Activated CD4-positive, alpha-beta memory T cell treated with anti-CD3 and anti-CD28 coated beads, Interleukin-2, amount 10 ng/mL, durations not matched to agents 7 days and 5 days (primary cell): Measurements from ENCODE around the gene THOC2. TPM values are rescaled to one million over a fixed set of nuclear protein-coding genes. Genes with fewer than 3 reads are reported as not detected.
"Not testable (repeated sequence)": the region's sequence is repeated elsewhere in the genome, so short reads cannot be mapped to it uniquely, and the experiment has no call there.

Experiments
- CTCF ChIA-PET: fragments of 350-600 bp; sonication (Branson Sonifier 250); formaldehyde crosslinking; loops from one replicate; lab custom pipeline; 2021; ENCODE audit warnings: antibody characterized with exemption, inconsistent platforms; lab: Charles Lee
- POLR2A ChIA-PET: fragments of 350-600 bp; sonication (Branson Sonifier 250); formaldehyde crosslinking; loops from one replicate; lab custom pipeline; 2021; ENCODE audit warnings: antibody characterized with exemption; lab: Charles Lee
- DNase-seq: peaks from one replicate; pipeline ENCODE4 v3.0.0-alpha.2; 2020
- H3K27ac Mint-ChIP-seq: one replicate; pipeline ENCODE4 v1.8.0; 2021; ENCODE audit warnings: mild to moderate bottlenecking, mixed read lengths
- H3K27me3 Mint-ChIP-seq: one replicate; pipeline ENCODE4 v1.8.0; 2021; ENCODE audit warnings: mixed read lengths
- H3K36me3 Mint-ChIP-seq: one replicate; pipeline ENCODE4 v1.8.0; 2021; ENCODE audit warnings: low read depth, mixed read lengths
- H3K4me1 Mint-ChIP-seq: one replicate; pipeline ENCODE4 v1.8.0; 2021; ENCODE audit warnings: mixed read lengths
- H3K4me3 Mint-ChIP-seq: one replicate; pipeline ENCODE4 v1.8.0; 2021; ENCODE audit warnings: mild to moderate bottlenecking, mixed read lengths
- H3K9me3 Mint-ChIP-seq: one replicate; pipeline ENCODE4 v1.8.0; 2021; ENCODE audit warnings: mixed read lengths
- total RNA-seq, 2 experiments: library from RNA; stranded (reverse); gene quantifications; one replicate each; pipeline ENCODE4 v1.2.3, GENCODE V29; 2021

Gene THOC2
- total RNA-seq, 2 experiments from 2014 or later, result 78.7 to 87.3 TPM

DNA sequence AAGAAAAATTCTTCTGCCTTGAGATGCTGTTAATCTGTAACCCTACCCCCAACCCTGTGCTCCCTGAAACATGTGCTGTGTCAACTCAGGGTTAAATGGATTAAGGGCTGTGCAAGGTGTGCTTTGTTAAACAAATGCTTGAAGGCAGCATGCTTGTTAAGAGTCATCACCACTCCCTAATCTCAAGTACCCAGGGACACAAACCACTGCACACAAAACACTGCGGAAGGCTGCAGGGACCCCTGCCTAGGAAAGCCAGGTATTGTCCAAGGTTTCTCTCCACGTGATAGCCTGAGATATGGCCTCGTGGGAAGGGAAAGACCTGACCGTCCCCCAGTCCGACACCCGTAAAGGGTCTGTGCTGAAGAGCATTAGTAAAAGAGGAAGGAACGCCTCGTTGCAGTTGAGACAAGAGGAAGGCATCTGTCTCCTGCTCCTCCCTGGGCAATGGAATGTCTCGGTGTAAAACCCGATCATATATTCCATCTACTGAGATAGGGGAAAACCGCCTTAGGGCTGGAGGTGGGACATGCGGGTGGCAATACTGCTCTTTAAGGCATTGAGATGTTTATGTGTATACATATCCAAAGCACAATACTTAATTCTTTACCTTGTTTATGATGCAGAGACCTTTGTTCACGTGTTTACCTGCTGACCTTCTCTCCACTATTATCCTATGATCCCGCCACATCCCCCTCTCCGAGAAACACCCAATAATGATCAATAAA, 53.0 kb downstream of the THOC2 start:
- CTCF ChIA-PET, DNase-seq, H3K27ac Mint-ChIP-seq, H3K4me1 Mint-ChIP-seq, POLR2A ChIA-PET, H3K27me3 Mint-ChIP-seq, H3K9me3 Mint-ChIP-seq, H3K4me3 Mint-ChIP-seq: not testable (repeated sequence)
- H3K36me3 Mint-ChIP-seq, result peaks cover 57% of the 10 kb centered on the region

- CTCF ChIA-PET, result no interaction called here
- DNase-seq, result no peak
- H3K4me3 Mint-ChIP-seq, result no peak overlapping the region
- peaks cover 2% of the 10 kb centered on the region for H3K4me1 Mint-ChIP-seq
- H3K36me3 Mint-ChIP-seq, result peaks cover 44% of the 10 kb centered on the region
- no peaks in the 10 kb centered on the region for H3K27me3 Mint-ChIP-seq
- POLR2A ChIA-PET, result interaction anchor here (1.5 kb wide), 1 partner anchor 9 kb away, joined by 4 read pairs; no protein-coding TSS in a partner anchor
- no peaks in the 10 kb centered on the region for H3K9me3 Mint-ChIP-seq
- no peak overlapping the region for H3K27ac Mint-ChIP-seq
Measured at GRCh38 chrX:123675154-123675553, 57.7 kb downstream of the THOC2 start.

DNA sequence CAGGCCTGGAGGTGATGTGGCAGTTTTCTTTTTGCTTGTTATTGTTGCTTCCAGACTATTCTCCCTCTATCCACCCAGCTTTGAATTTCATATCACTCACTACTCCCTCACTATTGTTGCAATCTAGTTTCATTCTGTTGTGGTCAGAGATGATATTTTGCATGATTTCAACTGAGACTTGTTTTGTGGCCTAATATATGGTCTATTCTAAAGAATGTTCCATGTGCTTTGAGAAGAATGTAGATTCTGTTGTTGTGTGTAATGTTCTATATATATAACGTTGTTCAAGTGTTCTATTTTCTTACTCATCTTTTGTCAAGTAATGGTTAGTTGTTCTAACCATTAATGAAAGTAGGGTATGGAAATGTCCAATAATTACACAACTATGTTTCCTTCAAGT, 59.0 kb downstream of the THOC2 start:
- Mint-ChIP-seq H3K36me3 (peaks cover 44% of the 10 kb centered on the region), H3K4me1 (peaks cover 2% of the 10 kb centered on the region), H3K27me3 (no peaks in the 10 kb centered on the region), H3K27ac (no peak overlapping the region), H3K4me3 (no peak overlapping the region), H3K9me3 (no peaks in the 10 kb centered on the region)
- POLR2A ChIA-PET, result no interaction called here
- no peak for DNase-seq
- CTCF ChIA-PET, result no interaction called here

- DNase-seq, result no peak
- no peaks in the 10 kb centered on the region for H3K4me1 Mint-ChIP-seq
- H3K4me3 Mint-ChIP-seq, result no peak overlapping the region
- H3K27ac Mint-ChIP-seq, result no peak overlapping the region
- no peaks in the 10 kb centered on the region for H3K27me3 Mint-ChIP-seq
- peaks cover 63% of the 10 kb centered on the region for H3K36me3 Mint-ChIP-seq
- H3K9me3 Mint-ChIP-seq, result no peaks in the 10 kb centered on the region
- CTCF ChIA-PET, result no interaction called here
- POLR2A ChIA-PET, result no interaction called here
Measured at GRCh38 chrX:123665197-123665596, 67.7 kb downstream of the THOC2 start.

DNA sequence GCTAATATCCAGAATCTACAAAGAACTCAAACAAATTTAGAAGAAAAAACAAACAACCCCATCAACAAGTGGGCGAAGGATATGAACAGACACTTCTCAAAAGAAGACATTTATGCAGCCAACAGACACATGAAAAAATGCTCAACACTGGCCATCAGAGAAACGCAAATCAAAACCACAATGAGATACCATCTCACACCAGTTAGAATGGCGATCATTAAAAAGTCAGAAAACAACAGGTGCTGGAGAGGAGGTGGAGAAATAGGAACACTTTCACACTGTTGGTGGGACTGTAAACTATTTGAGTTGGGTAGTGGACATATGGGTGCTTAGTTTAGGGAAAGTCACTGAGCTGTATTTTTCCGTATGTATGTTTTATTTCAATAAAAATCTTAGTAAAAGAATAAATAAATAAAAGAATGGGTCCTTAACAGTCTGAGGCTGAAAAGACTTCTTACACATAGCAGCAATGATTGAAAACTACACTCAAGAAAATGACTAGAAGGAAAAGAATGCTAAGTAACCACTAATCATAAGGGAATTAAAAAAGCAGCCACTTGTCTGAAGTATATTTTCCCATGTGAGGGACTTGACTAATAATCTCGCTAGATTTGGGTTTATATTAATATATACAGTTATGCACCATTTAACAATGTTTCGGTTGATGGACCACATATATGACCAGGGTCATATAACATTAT, 68.2 kb downstream of the THOC2 start:
- H3K9me3 Mint-ChIP-seq, CTCF ChIA-PET, H3K4me3 Mint-ChIP-seq, POLR2A ChIA-PET, DNase-seq, H3K4me1 Mint-ChIP-seq, H3K27ac Mint-ChIP-seq, H3K27me3 Mint-ChIP-seq: not testable (repeated sequence)
- peaks cover 61% of the 10 kb centered on the region for H3K36me3 Mint-ChIP-seq

DNA sequence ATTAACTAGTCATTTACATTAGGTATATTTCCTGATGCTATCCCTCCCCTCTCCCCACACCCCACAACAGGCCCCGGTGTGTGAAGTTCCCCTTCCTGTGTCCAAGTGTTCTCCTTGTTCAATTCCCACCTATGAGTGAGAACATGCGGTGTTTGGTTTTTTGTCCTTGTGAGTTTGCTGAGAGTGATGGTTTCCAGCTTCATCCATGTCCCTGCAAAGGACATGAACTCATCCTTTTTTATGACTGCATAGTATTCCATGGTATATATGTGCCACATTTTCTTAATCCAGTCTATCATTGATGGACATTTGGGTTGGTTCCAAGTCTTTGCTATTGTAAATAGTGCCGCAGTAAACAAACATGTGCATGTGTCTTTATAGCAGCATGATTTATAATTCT, 69.1 kb downstream of the THOC2 start:
- peaks cover 58% of the 10 kb centered on the region for H3K36me3 Mint-ChIP-seq
- H3K27ac Mint-ChIP-seq, H3K4me3 Mint-ChIP-seq, CTCF ChIA-PET, H3K4me1 Mint-ChIP-seq, POLR2A ChIA-PET, H3K27me3 Mint-ChIP-seq, H3K9me3 Mint-ChIP-seq, DNase-seq: not testable (repeated sequence)

GRCh38 chrX:123656507-123656906, 76.3 kb downstream of the THOC2 start:
- CTCF ChIA-PET, H3K27ac Mint-ChIP-seq, H3K9me3 Mint-ChIP-seq, POLR2A ChIA-PET, H3K4me3 Mint-ChIP-seq, DNase-seq, H3K27me3 Mint-ChIP-seq, H3K4me1 Mint-ChIP-seq: not testable (repeated sequence)
- peaks cover 37% of the 10 kb centered on the region for H3K36me3 Mint-ChIP-seq

GRCh38 chrX:123648811-123649181, 84.1 kb downstream of the THOC2 start:
- H3K4me3 Mint-ChIP-seq, H3K27me3 Mint-ChIP-seq, DNase-seq, H3K9me3 Mint-ChIP-seq, H3K27ac Mint-ChIP-seq, CTCF ChIA-PET, POLR2A ChIA-PET: not testable (repeated sequence)
- peaks cover 37% of the 10 kb centered on the region for H3K36me3 Mint-ChIP-seq
- H3K4me1 Mint-ChIP-seq, result peaks cover 12% of the 10 kb centered on the region

DNA sequence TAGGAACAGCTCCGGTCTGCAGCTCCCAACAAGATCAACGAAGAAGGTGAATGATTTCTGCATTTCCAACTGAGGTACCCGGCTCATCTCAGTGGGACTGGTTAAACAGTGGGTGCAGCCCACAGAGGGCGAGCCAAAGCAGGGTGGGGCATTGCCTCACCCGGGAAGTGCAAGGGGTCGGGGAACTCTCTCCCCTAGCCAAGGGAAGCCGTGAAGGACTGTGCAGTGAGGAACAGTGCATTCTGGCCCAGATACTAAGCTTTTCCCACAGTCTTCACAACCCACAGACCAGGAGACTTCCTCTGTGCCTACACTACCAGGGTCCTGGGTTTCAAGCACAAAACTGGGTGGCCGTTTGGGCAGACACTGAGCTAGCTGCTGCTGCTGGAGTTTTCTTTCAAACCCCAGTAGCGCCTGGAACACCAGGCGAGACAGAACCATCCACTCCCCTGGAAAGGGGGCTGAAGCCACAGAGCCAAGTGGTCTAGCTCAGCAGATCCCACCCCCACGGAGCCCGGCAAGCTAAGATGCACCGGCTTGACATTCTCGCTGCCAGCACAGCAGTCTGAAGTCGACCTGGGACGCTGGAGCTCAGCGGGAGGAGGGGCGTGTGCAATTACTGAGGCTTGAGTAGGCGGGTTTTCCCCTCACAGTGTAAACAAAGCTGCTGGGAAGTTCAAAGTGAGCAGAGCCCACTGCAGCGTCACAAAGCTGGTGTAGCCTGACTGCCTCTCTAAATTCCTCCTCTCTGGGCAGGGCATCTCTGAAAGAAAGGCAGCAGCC, 84.6 kb downstream of the THOC2 start:
- CTCF ChIA-PET, result no interaction called here
- Mint-ChIP-seq H3K9me3 (no peaks in the 10 kb centered on the region), H3K27ac (no peak overlapping the region), H3K27me3 (no peaks in the 10 kb centered on the region), H3K4me3 (no peak overlapping the region), H3K4me1 (peaks cover 12% of the 10 kb centered on the region), H3K36me3 (peaks cover 35% of the 10 kb centered on the region)
- DNase-seq, result no peak
- POLR2A ChIA-PET, result no interaction called here

GRCh38 chrX:123647244-123647643, 85.6 kb downstream of the THOC2 start:
- no peak for DNase-seq
- no peak overlapping the region for H3K27ac Mint-ChIP-seq
- no peak overlapping the region for H3K4me3 Mint-ChIP-seq
- peaks cover 31% of the 10 kb centered on the region for H3K36me3 Mint-ChIP-seq
- ChIA-PET POLR2A (no interaction called here), CTCF (no interaction called here)
- no peaks in the 10 kb centered on the region for H3K9me3 Mint-ChIP-seq
- no peaks in the 10 kb centered on the region for H3K27me3 Mint-ChIP-seq
- H3K4me1 Mint-ChIP-seq, result peaks cover 6% of the 10 kb centered on the region

DNA sequence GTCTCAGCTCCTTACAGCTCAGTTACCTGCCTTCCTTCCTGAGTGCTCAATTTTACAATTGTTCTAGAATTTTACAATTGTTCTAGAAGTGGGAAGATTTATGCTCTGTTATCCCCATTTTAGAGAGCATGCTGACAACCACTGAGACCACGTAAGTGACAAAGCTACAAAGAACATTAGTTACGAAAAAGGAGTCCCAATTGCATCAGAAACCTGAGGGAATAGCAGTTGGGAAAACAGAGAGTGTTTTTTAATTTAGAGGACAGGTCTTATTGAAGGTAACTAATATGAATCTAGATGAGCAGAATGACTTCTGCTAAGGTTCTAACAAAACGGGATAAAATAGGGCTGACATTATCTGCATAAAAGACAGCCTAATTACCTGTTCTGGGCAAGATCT, 103.3 kb downstream of the THOC2 start:
- Mint-ChIP-seq H3K36me3 (peaks cover 48% of the 10 kb centered on the region), H3K4me3 (no peak overlapping the region), H3K4me1 (peaks cover 13% of the 10 kb centered on the region), H3K27ac (no peak overlapping the region), H3K27me3 (no peaks in the 10 kb centered on the region), H3K9me3 (no peaks in the 10 kb centered on the region)
- CTCF ChIA-PET, result no interaction called here
- DNase-seq, result no peak
- POLR2A ChIA-PET, result no interaction called here

- H3K4me3 Mint-ChIP-seq, result no peak overlapping the region
- ChIA-PET POLR2A (no interaction called here), CTCF (no interaction called here)
- DNase-seq, result no peak
- peaks cover 13% of the 10 kb centered on the region for H3K4me1 Mint-ChIP-seq
- no peak overlapping the region for H3K27ac Mint-ChIP-seq
- H3K27me3 Mint-ChIP-seq, result no peaks in the 10 kb centered on the region
- H3K9me3 Mint-ChIP-seq, result no peaks in the 10 kb centered on the region
- H3K36me3 Mint-ChIP-seq, result peaks cover 52% of the 10 kb centered on the region
Measured at GRCh38 chrX:123626962-123627361, 105.9 kb downstream of the THOC2 start.

DNA sequence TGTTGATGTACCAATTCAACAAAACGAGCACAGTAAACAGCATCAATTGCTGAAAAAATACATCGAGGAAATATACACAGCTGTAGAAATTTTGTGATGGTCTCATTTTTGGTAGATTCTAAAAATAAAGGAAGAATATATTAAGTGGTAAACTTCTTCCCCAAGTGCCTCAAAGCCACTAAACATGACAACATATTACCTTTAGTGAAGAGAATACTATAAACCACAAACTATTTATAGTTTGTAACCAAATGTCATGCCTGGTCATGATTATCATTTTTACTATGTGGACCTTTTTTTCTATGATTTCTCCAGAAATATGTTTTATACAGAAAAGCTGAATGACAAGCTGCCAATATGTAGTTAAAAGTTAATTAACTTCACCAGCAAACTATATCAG, 106.9 kb downstream of the THOC2 start:
- no peaks in the 10 kb centered on the region for H3K27me3 Mint-ChIP-seq
- H3K36me3 Mint-ChIP-seq, result peaks cover 50% of the 10 kb centered on the region
- ChIA-PET CTCF (no interaction called here), POLR2A (no interaction called here)
- no peak overlapping the region for H3K27ac Mint-ChIP-seq
- H3K9me3 Mint-ChIP-seq, result no peaks in the 10 kb centered on the region
- H3K4me3 Mint-ChIP-seq, result no peak overlapping the region
- DNase-seq, result no peak
- peaks cover 13% of the 10 kb centered on the region for H3K4me1 Mint-ChIP-seq
